Measurements from ENCODE around the gene SORCS2.

SORCS2 gene

DNA sequence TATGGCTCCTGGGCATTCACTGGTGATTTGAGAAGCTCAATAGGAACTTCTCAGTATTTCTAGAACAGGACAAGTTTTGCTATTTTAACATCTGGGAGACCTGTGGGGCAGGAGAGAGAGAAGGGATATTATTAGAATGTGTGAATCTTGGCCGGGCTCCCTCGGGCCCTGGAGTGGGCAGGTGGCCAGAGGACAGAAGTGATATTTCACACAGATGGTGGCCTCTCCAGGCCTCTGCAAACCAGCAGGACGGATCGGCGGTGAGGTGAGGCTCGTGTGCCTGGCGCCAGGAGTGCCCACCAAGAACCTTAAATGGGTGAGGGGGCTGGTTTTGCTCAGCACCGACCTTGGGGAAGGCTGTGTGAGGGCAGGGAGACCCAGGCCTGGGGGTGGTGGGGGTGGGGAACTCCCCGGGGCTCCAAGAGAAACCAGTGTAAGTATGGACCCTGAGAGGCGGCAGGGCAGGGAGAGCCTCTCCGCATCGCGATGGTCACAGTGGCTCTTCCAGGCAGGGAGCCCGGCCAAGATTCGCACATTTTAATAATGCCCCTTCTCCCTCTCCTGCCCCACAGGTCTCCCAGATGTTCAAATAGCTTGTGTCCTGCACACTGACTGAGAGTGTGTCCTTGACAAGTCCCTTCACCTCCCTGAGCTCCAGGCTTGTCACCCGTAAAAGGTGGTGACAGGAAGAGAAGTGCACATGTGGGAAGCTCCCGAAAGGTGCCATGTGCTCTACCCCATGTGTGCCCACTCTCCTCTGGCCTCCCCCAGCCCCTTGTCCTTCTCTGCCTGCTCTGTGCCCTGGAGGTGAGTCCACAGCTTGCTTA lies 64.9 kb downstream of the SORCS2 start:
- no peak overlapping the region for H3K4me3 ChIP-seq (ENCODE audit: low read length)
- no peaks in the 10 kb centered on the region for H3F3A ChIP-seq (ENCODE audit: control insufficient read depth, insufficient read depth)
- H4K20me1 ChIP-seq (ENCODE audit: control insufficient read depth, insufficient read depth, low read depth, low read length), result no peaks in the 10 kb centered on the region
- no peaks in the 10 kb centered on the region for H3K9me2 ChIP-seq (replicated peaks; ENCODE audit: control insufficient read depth, low read length)
- no peaks in the 10 kb centered on the region for H3K9me3 ChIP-seq (ENCODE audit: control insufficient read depth, insufficient read depth, low read length)
- no peak overlapping the region for H3K27ac ChIP-seq (ENCODE audit: low read depth, low read length)
- peaks cover 9% of the 10 kb centered on the region for H3K27me3 ChIP-seq (ENCODE audit: control insufficient read depth, low read length)
- H3K4me1 ChIP-seq (ENCODE audit: control insufficient read depth, low read length), result peaks cover 10% of the 10 kb centered on the region
- H3K36me3 ChIP-seq (ENCODE audit: control insufficient read depth, low read length), result no peaks in the 10 kb centered on the region
- TF ChIP-seq CTCF (IDR thresholded peaks at IDR 0.05; ENCODE audit: low read depth, low read length, poor library complexity, severe bottlenecking) (no peak), EZH2phosphoT487 (IDR thresholded peaks at IDR 0.05; ENCODE audit: borderline replicate concordance, low read length) (no peak)
- no peaks in the 10 kb centered on the region for H3K79me2 ChIP-seq (ENCODE audit: control insufficient read depth, low read length)
- H3K4me2 ChIP-seq (ENCODE audit: low read length), result no peak overlapping the region

GRCh38 chr4:7259039-7259438 lies 66.7 kb downstream of the SORCS2 start:
- no peak for TF ChIP-seq EZH2phosphoT487 (IDR thresholded peaks at IDR 0.05; ENCODE audit: borderline replicate concordance, low read length)
- TF ChIP-seq CTCF (IDR thresholded peaks at IDR 0.05; ENCODE audit: low read depth, low read length, poor library complexity, severe bottlenecking), result no peak
- no peaks in the 10 kb centered on the region for H3K36me3 ChIP-seq (ENCODE audit: control insufficient read depth, low read length)
- H3K4me3 ChIP-seq (ENCODE audit: low read length), result no peak overlapping the region
- peaks cover 10% of the 10 kb centered on the region for H3K4me1 ChIP-seq (ENCODE audit: control insufficient read depth, low read length)
- no peak overlapping the region for H3K27ac ChIP-seq (ENCODE audit: low read depth, low read length)
- H3F3A ChIP-seq (ENCODE audit: control insufficient read depth, insufficient read depth), result no peaks in the 10 kb centered on the region
- H3K27me3 ChIP-seq (ENCODE audit: control insufficient read depth, low read length), result peaks cover 9% of the 10 kb centered on the region
- no peaks in the 10 kb centered on the region for H4K20me1 ChIP-seq (ENCODE audit: control insufficient read depth, insufficient read depth, low read depth, low read length)
- H3K9me2 ChIP-seq (replicated peaks; ENCODE audit: control insufficient read depth, low read length), result no peaks in the 10 kb centered on the region
- H3K79me2 ChIP-seq (ENCODE audit: control insufficient read depth, low read length), result no peaks in the 10 kb centered on the region
- H3K4me2 ChIP-seq (ENCODE audit: low read length), result no peak overlapping the region
- no peaks in the 10 kb centered on the region for H3K9me3 ChIP-seq (ENCODE audit: control insufficient read depth, insufficient read depth, low read length)

DNA sequence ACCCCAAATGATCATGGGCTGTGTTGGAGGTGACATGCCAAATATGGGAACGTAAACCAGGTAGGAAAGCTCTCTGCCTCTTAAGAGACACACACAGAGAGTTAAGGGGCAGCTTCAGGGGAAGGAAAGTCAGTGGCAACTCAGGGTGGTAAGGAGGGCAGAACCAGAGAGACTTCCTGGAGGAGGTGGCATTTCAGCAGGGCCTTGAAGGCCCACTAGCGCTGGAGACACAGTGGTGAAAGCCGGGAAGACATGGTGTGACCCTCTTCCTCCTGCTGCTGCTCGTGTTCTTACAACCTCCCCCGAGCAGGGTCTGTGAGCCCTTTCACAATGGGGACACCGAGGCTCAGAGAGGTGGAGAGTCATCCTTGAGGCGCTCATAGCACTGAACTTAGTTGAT lies 68.2 kb downstream of the SORCS2 start:
- no peaks in the 10 kb centered on the region for H4K20me1 ChIP-seq (ENCODE audit: control insufficient read depth, insufficient read depth, low read depth, low read length)
- H3K79me2 ChIP-seq (ENCODE audit: control insufficient read depth, low read length), result no peaks in the 10 kb centered on the region
- H3K9me3 ChIP-seq (ENCODE audit: control insufficient read depth, insufficient read depth, low read length), result no peaks in the 10 kb centered on the region
- H3F3A ChIP-seq (ENCODE audit: control insufficient read depth, insufficient read depth), result no peaks in the 10 kb centered on the region
- H3K27me3 ChIP-seq (ENCODE audit: control insufficient read depth, low read length), result peaks cover 7% of the 10 kb centered on the region
- H3K9me2 ChIP-seq (replicated peaks; ENCODE audit: control insufficient read depth, low read length), result no peaks in the 10 kb centered on the region
- no peak overlapping the region for H3K4me3 ChIP-seq (ENCODE audit: low read length)
- no peak for TF ChIP-seq CTCF (IDR thresholded peaks at IDR 0.05; ENCODE audit: low read depth, low read length, poor library complexity, severe bottlenecking)
- no peak for TF ChIP-seq EZH2phosphoT487 (IDR thresholded peaks at IDR 0.05; ENCODE audit: borderline replicate concordance, low read length)
- no peak overlapping the region for H3K27ac ChIP-seq (ENCODE audit: low read depth, low read length)
- H3K4me1 ChIP-seq (ENCODE audit: control insufficient read depth, low read length), result no peaks in the 10 kb centered on the region
- no peak overlapping the region for H3K4me2 ChIP-seq (ENCODE audit: low read length)
- no peaks in the 10 kb centered on the region for H3K36me3 ChIP-seq (ENCODE audit: control insufficient read depth, low read length)

All from DOHH2 (cell line).